GM19463 (cell line): ENCODE measurements around the gene EVI5.
"Not testable (repeated sequence)": the region's sequence is repeated elsewhere in the genome, so short reads cannot be mapped to it uniquely, and the experiment has no call there.

ENCODE experiments used
- ATAC-seq: cut with Tn5 transposase; IDR thresholded peaks from one replicate; pipeline ENCODE4 v1.9.1; 2021; ENCODE audit warnings: mild to moderate bottlenecking, moderate library complexity; ENCODE audit not compliant: unreplicated experiment

Gene EVI5

GRCh38 chr1:92583821-92584760 is 200.8 kb downstream of the EVI5 start:
- peak; percentile 75 for ATAC-seq

GRCh38 chr1:92577261-92577895 is 207.5 kb downstream of the EVI5 start:
- no peak for ATAC-seq

GRCh38 chr1:92575123-92575522 is 209.8 kb downstream of the EVI5 start:
- ATAC-seq: no peak

GRCh38 chr1:92572520-92572919 is 212.4 kb downstream of the EVI5 start:
- no peak for ATAC-seq

- no peak for ATAC-seq
These were observed 213.3 kb downstream of the EVI5 start for GRCh38 chr1:92571578-92571977.

- no peak for ATAC-seq
These were observed 217.6 kb downstream of the EVI5 start for GRCh38 chr1:92567211-92567868.

GRCh38 chr1:92563457-92564216 is 221.3 kb downstream of the EVI5 start:
- peak; percentile 91 for ATAC-seq

GRCh38 chr1:92556350-92556749 is 228.6 kb downstream of the EVI5 start:
- no peak for ATAC-seq

GRCh38 chr1:92554216-92554615 is 230.7 kb downstream of the EVI5 start:
- ATAC-seq: no peak

- ATAC-seq: no peak
These were observed 233.0 kb downstream of the EVI5 start for GRCh38 chr1:92551916-92552315.

GRCh38 chr1:92544756-92545165 is 240.1 kb downstream of the EVI5 start:
- no peak for ATAC-seq

GRCh38 chr1:92543131-92544055 is 241.5 kb downstream of the EVI5 start:
- no peak for ATAC-seq

- peak; percentile 54 for ATAC-seq
These were observed 246.4 kb downstream of the EVI5 start for GRCh38 chr1:92538413-92539061.

GRCh38 chr1:92538048-92538412 is 246.9 kb downstream of the EVI5 start:
- peak; percentile 70 for ATAC-seq

- ATAC-seq: peak; percentile 59
These were observed 247.7 kb downstream of the EVI5 start for GRCh38 chr1:92536980-92537884.

GRCh38 chr1:92536211-92536979 is 248.5 kb downstream of the EVI5 start:
- ATAC-seq: no peak

GRCh38 chr1:92532371-92532770 is 252.5 kb downstream of the EVI5 start:
- ATAC-seq: not testable (repeated sequence)

- ATAC-seq: not testable (repeated sequence)
These were observed 253.0 kb downstream of the EVI5 start for GRCh38 chr1:92531939-92532338.
